Endothelial cell (in vitro differentiated cells): ENCODE measurements around the gene LYPD6B. TPM values are rescaled to one million over a fixed set of nuclear protein-coding genes. Genes with fewer than 3 reads are reported as not detected.

Experiments used
- DNase-seq: peaks from one replicate; pipeline ENCODE4 v3.0.0; 2021; ENCODE audit warnings: low spot score
- H3K27ac Mint-ChIP-seq: one replicate; pipeline ENCODE4 v1.8.0; 2021; ENCODE audit warnings: mixed read lengths, inconsistent platforms; ENCODE audit not compliant: unreplicated experiment
- H3K27me3 Mint-ChIP-seq: one replicate; pipeline ENCODE4 v1.8.0; 2021; ENCODE audit warnings: mild to moderate bottlenecking, moderate library complexity, mixed read lengths, inconsistent platforms; ENCODE audit not compliant: unreplicated experiment
- H3K36me3 Mint-ChIP-seq: one replicate; pipeline ENCODE4 v1.8.0; 2021; ENCODE audit warnings: mild to moderate bottlenecking, low read depth, mixed read lengths, inconsistent platforms; ENCODE audit not compliant: unreplicated experiment
- H3K4me1 Mint-ChIP-seq: one replicate; pipeline ENCODE4 v1.8.0; 2021; ENCODE audit warnings: mild to moderate bottlenecking, mixed read lengths, inconsistent platforms; ENCODE audit not compliant: unreplicated experiment
- H3K4me3 Mint-ChIP-seq: one replicate; pipeline ENCODE4 v1.8.0; 2021; ENCODE audit warnings: mild to moderate bottlenecking, mixed read lengths, inconsistent platforms; ENCODE audit not compliant: unreplicated experiment
- H3K9me3 Mint-ChIP-seq: one replicate; pipeline ENCODE4 v1.8.0; 2021; ENCODE audit warnings: mixed read lengths, inconsistent platforms; ENCODE audit not compliant: unreplicated experiment
- CTCF ChIP-seq: fragments of 200-600 bp; sonication (generic); IDR thresholded peaks from one replicate; pipeline ENCODE4 v1.5.0; 2021; ENCODE audit warnings: antibody characterized with exemption; ENCODE audit not compliant: unreplicated experiment
- total RNA-seq: library from RNA; stranded (reverse); fragmentation: NEBNext Ultra II Directional; extraction: Animal tissue kit (Norgen Biotek cat#: 25700); gene quantifications from one replicate; pipeline ENCODE4 v1.2.1, GENCODE V29; 2021; ENCODE audit not compliant: unreplicated experiment

LYPD6B gene
- total RNA-seq, 1 donor from 2014 or later, result 4.8 TPM

DNA sequence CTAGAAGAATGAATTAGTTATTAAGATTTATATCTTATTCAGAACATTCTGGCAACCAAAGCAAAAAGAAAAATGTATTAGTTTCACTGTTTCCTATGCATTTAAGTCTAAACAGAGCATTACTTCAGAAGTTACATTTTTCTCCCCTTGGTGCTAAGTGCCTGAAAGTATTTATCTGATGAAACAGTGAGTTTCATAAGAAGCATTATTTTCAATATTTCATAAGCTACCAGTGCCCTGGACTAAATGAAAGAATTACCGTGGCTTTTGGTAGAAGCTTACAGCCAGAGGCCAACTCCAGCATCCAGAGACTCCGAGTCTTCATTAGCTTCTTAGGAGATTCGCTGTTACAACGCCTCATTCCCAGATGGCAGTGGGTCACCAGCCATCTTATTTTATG is 97.6 kb downstream of the LYPD6B start:
- peaks cover 2% of the 10 kb centered on the region for H3K27me3 Mint-ChIP-seq
- H3K4me1 Mint-ChIP-seq, result peaks cover 11% of the 10 kb centered on the region
- DNase-seq, result no peak
- no peaks in the 10 kb centered on the region for H3K9me3 Mint-ChIP-seq
- no peak for TF ChIP-seq CTCF
- no peak overlapping the region for H3K27ac Mint-ChIP-seq
- H3K4me3 Mint-ChIP-seq, result no peak overlapping the region
- no peaks in the 10 kb centered on the region for H3K36me3 Mint-ChIP-seq

GRCh38 chr2:149141046-149141445 is 102.5 kb downstream of the LYPD6B start:
- Mint-ChIP-seq H3K36me3 (no peaks in the 10 kb centered on the region), H3K4me1 (peaks cover 5% of the 10 kb centered on the region), H3K4me3 (no peak overlapping the region), H3K27me3 (peaks cover 2% of the 10 kb centered on the region), H3K27ac (no peak overlapping the region), H3K9me3 (no peaks in the 10 kb centered on the region)
- no peak for DNase-seq
- TF ChIP-seq CTCF, result no peak

DNA sequence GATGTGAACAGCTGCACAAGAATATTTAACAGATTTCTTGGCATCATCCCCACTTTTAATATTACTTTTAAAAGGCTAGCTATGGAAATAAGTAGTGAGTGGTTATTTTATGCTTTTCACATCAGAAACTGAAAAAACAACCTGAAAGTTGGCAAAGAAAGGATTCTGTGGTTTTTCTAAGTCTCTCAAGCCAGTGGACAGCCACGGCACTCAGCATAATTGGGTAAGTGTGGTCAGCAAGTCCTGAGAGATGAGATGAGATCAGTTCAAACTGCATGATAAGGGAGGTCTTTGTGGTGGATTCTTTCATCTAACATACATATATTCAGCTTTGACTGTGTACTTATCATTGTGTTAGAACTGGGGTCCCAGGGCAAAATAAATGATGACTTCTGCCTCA is 105.2 kb downstream of the LYPD6B start:
- no peak for DNase-seq
- H3K4me3 Mint-ChIP-seq, result no peak overlapping the region
- H3K4me1 Mint-ChIP-seq, result peaks cover 7% of the 10 kb centered on the region
- no peak for TF ChIP-seq CTCF
- H3K27me3 Mint-ChIP-seq, result peaks cover 2% of the 10 kb centered on the region
- no peak overlapping the region for H3K27ac Mint-ChIP-seq
- H3K9me3 Mint-ChIP-seq, result no peaks in the 10 kb centered on the region
- no peaks in the 10 kb centered on the region for H3K36me3 Mint-ChIP-seq

DNA sequence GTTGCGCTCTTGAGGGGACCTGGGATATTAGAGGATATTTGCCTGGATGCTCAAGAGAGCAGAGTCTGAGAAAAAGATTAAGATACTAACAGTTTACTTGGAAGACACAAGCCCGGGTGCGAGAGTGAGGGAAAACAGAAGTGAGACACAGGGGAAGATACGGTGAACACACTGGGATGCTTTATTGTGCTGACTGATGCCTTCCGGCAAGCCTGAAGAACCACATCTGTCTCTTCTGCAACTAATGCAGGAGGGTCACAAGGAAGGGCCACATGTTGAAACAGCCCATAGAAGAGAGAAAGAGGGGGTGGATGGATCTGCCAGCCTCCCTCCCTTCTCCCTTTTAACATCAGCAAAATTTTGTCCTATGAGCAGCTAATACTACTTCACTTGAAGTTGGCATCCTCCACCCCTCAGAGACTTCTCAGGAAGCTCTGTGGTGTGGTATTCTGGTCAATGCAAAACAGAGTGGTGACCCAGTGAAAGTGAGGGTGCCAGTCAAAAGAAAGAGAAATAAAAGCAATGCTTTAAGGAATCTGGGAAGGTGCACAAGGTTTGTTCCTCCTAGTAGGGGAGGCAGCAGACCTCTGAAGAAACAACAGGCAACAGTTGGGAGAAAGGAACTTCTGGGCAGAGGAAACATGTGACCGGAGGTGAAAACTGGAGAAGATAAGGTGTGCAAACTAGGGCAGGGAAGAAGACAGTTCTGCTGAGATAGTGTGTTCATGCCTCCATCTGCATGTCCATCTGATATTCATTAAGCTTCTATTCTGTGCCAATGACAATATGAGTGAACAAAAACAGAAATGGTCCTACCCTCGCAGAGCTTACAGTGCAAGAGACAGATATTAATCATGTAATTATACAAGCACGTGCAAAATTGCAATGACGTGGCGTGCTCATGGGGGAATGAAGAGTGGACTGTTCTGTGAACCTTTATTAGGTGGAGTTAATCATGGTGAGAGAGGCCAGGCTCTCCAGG is 107.1 kb downstream of the LYPD6B start:
- H3K4me3 Mint-ChIP-seq, result no peak overlapping the region
- DNase-seq, result no peak
- no peaks in the 10 kb centered on the region for H3K36me3 Mint-ChIP-seq
- TF ChIP-seq CTCF, result no peak
- peaks cover 7% of the 10 kb centered on the region for H3K4me1 Mint-ChIP-seq
- H3K9me3 Mint-ChIP-seq, result no peaks in the 10 kb centered on the region
- H3K27ac Mint-ChIP-seq, result no peak overlapping the region
- H3K27me3 Mint-ChIP-seq, result peaks cover 2% of the 10 kb centered on the region

DNA sequence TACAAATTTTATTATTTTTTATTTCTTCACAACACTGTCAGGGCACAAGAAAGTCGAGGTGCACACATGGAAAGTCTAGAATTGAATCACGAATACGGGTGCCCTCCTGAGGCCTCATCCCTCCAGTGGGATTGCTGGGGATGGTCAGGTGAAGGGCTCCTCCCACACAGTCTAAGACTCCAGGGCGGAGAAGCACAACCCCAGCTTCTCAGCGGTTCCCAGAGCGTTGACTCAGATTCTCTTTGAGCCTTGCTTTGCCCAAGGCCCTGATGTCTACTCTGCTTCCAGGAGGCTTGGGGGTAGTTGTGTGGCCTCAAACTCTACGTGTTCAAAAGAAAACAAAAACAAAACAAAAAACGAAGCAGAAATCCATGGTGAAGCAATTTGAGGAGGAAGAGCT is 108.4 kb downstream of the LYPD6B start:
- no peaks in the 10 kb centered on the region for H3K36me3 Mint-ChIP-seq
- H3K4me3 Mint-ChIP-seq, result no peak overlapping the region
- DNase-seq, result no peak
- H3K9me3 Mint-ChIP-seq, result no peaks in the 10 kb centered on the region
- H3K27me3 Mint-ChIP-seq, result peaks cover 2% of the 10 kb centered on the region
- no peak for TF ChIP-seq CTCF
- H3K27ac Mint-ChIP-seq, result no peak overlapping the region
- peaks cover 10% of the 10 kb centered on the region for H3K4me1 Mint-ChIP-seq
